ENCODE results near the gene TCIRG1.

The TCIRG1 gene

DNA sequence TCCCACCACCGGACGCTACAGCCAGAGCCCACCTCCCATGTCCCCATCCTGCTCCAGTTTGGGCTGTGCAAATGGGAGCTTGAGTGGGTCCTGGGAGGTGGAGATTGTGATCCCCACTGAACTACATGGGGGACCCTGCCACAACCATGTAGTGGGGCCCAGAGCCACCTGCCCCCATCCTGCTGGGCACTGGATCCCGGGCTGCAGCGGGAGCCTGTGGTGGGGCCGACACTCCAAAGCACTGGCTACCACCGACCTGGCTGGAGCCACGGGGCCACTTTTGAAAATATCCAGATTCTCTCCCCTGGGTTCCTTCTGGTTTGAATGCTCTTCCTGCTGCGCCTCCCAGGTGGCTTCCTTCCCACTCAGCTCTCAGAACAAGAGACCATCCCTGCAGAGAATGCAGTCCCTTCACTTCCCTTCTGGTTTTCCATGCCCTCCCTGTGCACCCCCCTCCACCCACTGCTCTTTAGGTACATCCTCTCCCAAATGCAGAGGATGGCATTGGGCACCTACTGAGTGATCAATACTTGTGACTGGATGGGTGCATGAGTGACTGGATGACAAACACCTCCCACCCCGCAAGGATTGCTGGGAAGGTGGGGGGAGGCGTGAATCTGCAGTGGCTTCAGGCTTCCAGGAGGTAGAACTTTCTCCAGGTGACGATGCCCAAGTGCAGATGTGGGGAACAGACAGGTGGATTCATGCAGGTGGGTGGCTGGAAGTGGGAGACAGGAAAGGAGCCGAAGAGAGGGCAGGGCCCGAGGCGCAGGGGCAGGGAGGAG, 34.1 kb upstream of the TCIRG1 start:
- DNase-seq, result no peak

- DNase-seq, result no peak
These were observed 32.1 kb upstream of the TCIRG1 start for GRCh38 chr11:68006606-68007166.

DNA sequence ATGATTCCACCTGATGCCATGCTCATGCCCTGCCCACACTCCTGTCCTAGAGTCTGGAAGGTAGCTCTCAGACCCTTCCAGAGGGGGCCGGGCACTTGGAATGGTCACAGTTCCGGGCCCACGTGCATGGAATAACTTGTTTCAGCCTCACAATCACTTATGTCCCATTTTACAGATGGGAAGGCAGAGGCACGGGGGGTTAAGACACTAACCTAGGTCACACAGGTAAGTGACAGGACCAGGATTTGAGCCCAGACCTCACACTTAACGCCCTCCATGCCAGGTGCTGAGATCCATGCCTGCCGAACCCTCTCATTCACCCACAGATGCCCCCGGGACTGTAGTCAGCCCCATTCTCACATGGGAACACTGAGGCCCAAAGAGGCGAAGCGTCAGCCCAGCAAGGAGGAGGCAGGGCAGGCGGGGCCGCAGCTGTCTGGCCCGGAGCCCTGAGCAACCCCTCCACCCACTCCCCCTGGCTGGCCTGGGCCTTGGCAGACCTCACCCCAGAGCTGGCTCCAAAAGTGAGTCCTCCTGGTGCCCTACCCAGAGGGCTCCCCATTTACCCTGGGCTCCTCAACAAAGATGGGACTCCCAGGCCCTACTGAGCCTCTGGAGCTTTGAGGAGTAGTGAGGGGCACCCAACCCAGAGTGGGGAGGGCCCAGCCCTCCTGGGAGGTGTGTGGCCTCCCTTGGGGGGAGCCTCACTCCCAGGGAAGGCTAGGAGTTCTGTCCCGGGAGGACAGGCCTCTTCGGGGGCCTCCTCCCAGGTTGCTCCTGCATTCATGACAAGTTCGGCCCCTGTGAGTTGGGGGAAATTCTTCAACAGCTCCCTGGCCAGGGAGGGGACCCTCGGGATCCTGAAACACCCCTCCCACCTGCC, 31.1 kb upstream of the TCIRG1 start:
- no peak for DNase-seq

DNA sequence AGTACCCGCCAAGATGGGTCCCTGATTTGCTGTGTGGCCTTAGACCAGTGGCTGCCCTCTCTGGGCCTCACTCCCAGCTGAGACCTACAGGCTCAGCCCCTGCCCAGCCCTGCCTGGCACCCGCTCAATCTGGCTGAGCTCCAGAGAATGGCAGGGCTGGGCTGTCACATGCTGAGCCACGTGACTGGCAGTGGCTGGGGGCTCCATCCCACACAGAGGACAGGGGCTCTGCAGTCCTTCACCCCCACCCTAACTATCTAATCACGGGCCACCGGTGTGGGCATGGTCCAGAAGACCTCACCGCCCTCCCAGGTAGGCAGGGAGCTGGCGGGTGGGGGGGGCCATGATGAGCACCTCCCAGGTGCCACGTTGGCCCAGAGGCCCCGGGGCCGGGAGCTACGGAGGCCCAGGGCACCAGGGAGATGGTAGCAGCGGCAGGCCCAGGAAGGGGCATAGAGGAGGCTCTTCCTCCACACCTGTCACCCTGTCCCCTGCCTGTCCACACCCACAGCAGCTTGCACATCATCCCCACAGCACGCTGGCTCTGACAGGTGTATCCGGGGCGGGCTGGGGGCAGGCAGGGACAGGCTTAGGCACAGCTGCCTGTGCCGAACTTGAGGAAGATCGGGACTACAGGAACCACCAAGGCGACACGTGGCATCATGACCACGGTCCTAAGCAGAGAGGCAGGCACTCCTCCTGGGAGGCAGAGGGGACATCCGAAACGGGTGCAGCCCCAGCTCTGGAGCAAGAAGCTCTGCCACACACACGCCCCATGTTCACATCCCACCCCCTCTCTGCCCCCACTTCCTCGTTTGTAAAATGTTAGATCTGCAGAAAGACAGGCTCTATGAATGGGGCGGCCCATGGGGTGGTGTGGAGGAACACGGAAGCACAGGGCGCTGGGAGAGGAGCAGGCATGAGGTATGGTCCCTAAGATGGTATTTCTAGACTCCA, 30.2 kb upstream of the TCIRG1 start:
- no peak for DNase-seq

DNA sequence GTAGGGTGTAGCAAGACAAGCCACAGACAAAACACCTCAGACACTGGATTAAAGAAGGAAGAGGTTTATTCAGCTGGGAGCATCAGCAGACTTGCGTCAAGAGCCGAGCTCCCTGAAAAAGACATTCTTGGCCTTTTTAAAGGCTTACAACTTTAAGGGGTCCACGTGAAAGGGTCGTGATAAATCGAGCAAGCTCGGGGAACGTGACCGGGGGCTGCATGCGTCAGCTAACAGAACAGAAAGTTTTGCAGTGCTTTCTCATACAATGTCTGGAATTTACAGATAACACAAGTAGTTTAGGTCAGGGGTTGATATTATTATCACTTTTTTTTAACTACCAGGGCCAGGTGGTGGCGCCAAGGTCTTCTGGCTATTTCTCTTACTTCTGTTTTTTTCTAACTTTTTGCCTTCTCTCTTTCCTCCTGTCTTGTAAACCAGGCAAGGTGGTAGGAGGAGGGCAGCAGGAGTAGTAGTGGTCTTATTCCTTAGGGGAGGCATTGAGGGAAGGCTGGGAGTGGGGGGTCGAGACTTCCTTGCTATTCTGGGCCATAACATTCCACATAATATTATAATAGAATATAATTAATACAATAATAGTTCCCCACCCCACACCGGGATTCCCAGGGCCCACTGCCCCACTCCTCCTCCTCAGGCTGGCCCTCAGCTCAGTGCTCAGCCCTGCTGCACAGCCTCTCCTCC, 29.3 kb upstream of the TCIRG1 start:
- no peak for DNase-seq

- no peak for DNase-seq
These were observed 28.5 kb upstream of the TCIRG1 start, which contains the start of gene ALDH3B1 for GRCh38 chr11:68010090-68011041. Gene ALDH3B1, plus strand, starts transcription at chr11:68010327. Its CDS starts 4,971 bp downstream, at chr11:68015298.

DNA sequence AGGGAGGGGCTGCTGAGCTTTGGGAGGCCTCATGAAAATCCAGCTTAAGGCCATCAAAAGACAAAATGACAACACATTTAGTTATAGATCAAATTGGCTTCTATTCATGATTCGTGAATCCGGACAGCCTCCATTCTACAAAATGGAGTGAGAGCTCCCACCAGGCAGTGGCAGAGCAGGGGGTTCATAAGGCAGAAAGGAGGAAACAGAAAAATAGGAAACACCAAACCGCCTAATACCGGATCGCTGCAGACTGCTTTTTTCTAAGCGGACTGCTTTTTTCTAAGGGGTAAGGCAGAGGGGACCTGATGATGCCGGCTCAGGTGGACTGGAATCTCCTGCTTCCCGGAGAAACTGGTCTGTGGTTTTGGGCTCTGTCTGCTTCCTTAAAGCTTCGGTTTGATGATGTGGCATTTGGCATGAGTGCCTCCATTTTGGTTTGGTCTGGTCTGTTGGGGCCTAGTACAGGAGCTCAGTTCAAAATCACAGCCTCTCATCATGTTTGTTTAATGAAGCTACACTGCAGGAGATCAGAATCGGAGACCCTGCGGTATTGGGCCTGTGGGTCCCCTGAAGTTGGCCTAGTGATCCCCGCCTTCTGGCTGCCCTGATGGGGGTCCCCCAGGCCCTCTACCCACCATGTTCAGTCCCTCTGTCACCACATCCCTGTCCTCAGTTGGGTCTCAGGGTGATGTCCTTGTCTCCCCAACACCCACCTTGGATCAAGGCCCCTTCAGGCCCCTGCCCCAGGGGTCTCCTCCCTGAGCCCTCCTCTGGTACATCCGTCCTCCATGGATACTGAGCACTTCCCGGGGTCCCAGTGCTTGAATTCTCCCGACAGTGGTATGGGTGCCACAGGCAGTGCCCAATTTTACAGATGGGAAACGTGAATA, 27.5 kb upstream of the TCIRG1 start:
- no peak for DNase-seq

GRCh38 chr11:68012044-68012842, 26.6 kb upstream of the TCIRG1 start:
- DNase-seq, result no peak

DNA sequence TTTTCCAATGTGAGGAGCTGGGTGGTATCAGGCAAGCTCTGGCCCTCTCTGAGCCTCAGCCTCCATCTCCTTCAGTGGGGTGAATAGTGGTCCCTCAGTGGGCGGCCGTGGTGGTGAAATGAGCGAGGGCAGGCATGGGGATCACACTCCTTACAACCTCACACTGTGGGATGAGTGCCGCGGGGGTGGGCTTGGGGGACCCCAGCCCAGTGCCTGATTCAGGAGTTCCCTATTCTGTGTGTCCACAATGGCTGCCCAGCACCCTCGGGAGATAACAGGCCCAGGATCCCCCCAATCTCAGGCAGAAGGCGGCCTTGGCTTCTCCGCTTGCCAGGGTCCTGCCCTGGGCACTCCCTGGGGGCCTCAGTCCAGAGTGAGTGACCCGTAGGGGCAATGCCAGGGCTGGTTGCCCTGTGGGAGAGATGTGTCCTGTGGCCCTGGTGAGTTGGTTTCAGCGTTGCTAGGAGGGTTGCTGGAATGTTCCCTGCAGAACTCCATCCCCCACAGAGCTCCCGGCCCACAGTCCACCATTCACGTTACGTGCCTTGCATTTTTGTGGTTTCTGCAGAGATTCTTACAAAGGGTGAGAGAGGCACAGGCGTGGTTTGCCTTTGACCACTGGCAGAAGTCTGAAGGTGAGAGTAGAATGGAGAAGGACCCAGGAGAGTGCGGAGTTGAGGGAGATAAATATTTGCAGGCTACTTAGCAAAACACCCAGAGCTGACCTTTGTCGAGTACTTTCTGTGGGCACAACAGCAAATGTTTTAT, 25.8 kb upstream of the TCIRG1 start:
- no peak for DNase-seq

GRCh38 chr11:68013611-68014156, 25.1 kb upstream of the TCIRG1 start:
- DNase-seq, result no peak

- no peak for DNase-seq
These were observed 24.5 kb upstream of the TCIRG1 start for GRCh38 chr11:68014157-68014946.

- no peak for DNase-seq
These were observed 23.8 kb upstream of the TCIRG1 start for GRCh38 chr11:68014947-68015447.

- DNase-seq, result no peak
These were observed 23.4 kb upstream of the TCIRG1 start for GRCh38 chr11:68015467-68015866.

DNA sequence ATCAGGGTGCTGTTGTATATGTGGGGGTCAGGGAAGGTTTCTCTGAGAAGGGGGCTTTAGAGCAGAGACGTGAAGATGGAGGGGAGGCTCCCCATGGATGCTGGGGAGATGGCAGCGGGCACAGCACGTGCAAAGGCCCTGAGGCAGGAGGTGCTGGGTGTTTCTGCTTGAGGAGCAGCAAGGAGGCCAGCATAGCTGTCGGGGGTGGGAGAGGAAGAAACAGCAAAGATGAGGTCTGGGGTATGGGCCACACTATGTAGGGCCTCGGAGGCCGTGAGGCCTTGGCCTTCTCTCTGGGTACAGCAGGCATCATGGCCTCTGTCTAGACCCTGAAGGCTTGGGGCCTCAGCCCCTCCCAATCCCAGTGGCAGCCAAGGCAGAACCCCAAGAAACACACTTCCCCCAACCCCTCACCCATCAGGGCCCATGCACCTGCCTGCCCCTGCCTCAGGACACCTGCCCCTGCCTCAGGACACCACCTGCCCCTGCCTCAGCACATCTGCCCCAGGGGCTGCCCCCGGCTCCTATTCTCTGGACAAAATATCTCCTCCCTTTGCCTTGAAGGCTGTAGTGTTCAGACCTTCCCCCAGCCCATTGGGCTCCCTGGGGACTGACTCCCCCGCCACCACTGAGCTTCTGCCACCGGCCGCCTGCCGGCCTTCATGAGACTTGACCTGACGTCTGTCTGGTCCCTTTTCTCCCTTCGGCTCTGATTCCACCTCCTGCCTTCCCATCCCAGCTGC, 22.5 kb upstream of the TCIRG1 start:
- DNase-seq, result no peak

Data from activated CD4-positive, CD25-positive, alpha-beta regulatory T cell (primary cell).